WI38 (cell line): ENCODE measurements around the gene P4HA2.
A peak's percentile ranks its signal among the peaks of the same experiment; 100 is the strongest.

ENCODE experiments used
- H3K4me3 ChIP-seq: 2 replicates; pipeline ENCODE4 v1.5.1; 2011; ENCODE audit warnings: low read depth, mild to moderate bottlenecking, control low read depth, low read length
- CTCF ChIP-seq: IDR thresholded peaks from 2 replicates; pipeline ENCODE4 v1.5.1; 2012; ENCODE audit warnings: low read depth, mild to moderate bottlenecking, control low read depth, low read length

Gene P4HA2

GRCh38 chr5:132238169-132238744 is 10.6 kb upstream of the P4HA2 start:
- no peak overlapping the region for H3K4me3 ChIP-seq
- peak; percentile 78 for TF ChIP-seq CTCF

GRCh38 chr5:132237670-132238069 is 10.0 kb upstream of the P4HA2 start:
- no peak overlapping the region for H3K4me3 ChIP-seq
- no peak; the same call in 1 of the 2 replicates for TF ChIP-seq CTCF

- TF ChIP-seq CTCF: no peak
Measured at GRCh38 chr5:132237141-132237540, 9.5 kb upstream of the P4HA2 start.

DNA sequence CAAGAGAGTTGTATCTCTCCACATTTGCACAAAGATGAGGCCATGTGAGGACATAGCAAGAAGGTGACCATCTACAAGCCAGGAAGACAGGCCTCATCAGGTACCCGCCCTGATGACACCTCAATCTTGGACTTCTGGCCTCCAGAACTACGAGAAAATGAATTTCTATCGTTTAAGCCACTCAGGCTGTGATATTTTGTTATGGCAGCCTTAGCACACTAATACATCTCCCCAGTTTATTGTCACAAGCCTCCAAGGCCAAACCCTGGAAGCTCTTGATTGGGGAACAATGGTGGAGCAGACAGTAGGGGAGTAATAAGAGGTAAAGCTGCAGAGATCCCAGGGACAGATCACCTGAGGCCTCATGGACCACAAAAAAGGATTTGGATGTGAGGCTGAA is 7.7 kb upstream of the P4HA2 start:
- TF ChIP-seq CTCF: no peak
- no peak overlapping the region for H3K4me3 ChIP-seq

More at GRCh38 chr5:132237141-132237540, 9.5 kb upstream of the P4HA2 start:
- no peak overlapping the region for H3K4me3 ChIP-seq

GRCh38 chr5:132234684-132235062 is 7.0 kb upstream of the P4HA2 start:
- no peak overlapping the region for H3K4me3 ChIP-seq
- TF ChIP-seq CTCF: no peak

- no peak overlapping the region for H3K4me3 ChIP-seq
- TF ChIP-seq CTCF: no peak
Measured at GRCh38 chr5:132233811-132234683, 6.4 kb upstream of the P4HA2 start.

GRCh38 chr5:132233081-132233480 is 5.4 kb upstream of the P4HA2 start:
- H3K4me3 ChIP-seq: no peak overlapping the region
- no peak for TF ChIP-seq CTCF
